KMS-11 (cell line): ENCODE measurements around the gene SPATA16.
"Not testable (repeated sequence)": the region's sequence is repeated elsewhere in the genome, so short reads cannot be mapped to it uniquely, and the experiment has no call there.

Experiments used
- H2AFZ ChIP-seq: fragments of 200-600 bp; sonication (generic); 2 replicates; pipeline ENCODE4 v1.6.1; 2016; ENCODE audit warnings: antibody characterized with exemption, mixed run types, low read depth
- H3K27ac ChIP-seq: fragments of 200-600 bp; sonication (generic); 2 replicates; pipeline ENCODE4 v1.6.1; 2016; ENCODE audit warnings: mild to moderate bottlenecking, mixed run types
- H3K27me3 ChIP-seq: fragments of 200-600 bp; sonication (generic); 2 replicates; pipeline ENCODE4 v1.6.1; 2017; ENCODE audit warnings: mild to moderate bottlenecking, low read depth, mixed run types, moderate library complexity; ENCODE audit not compliant: insufficient read depth
- H3K36me3 ChIP-seq: fragments of 200-600 bp; sonication (generic); 2 replicates; pipeline ENCODE4 v1.6.1; 2017; ENCODE audit warnings: mild to moderate bottlenecking, mixed run types; ENCODE audit not compliant: insufficient read depth
- H3K4me1 ChIP-seq: fragments of 200-600 bp; sonication (generic); 2 replicates; pipeline ENCODE4 v1.6.1; 2016; ENCODE audit warnings: mild to moderate bottlenecking, low read depth, mixed run types; ENCODE audit not compliant: poor library complexity, severe bottlenecking
- H3K4me2 ChIP-seq: fragments of 200-600 bp; sonication (generic); 2 replicates; pipeline ENCODE4 v1.7.0; 2016; ENCODE audit warnings: mild to moderate bottlenecking, mixed run types
- H3K4me3 ChIP-seq: fragments of 200-600 bp; sonication (generic); IDR thresholded peaks from 2 replicates; pipeline ENCODE4 v1.6.1; 2017; ENCODE audit warnings: low read depth, low read length, mixed read lengths; ENCODE audit not compliant: insufficient read depth
- H3K79me2 ChIP-seq: fragments of 200-600 bp; sonication (generic); 2 replicates; pipeline ENCODE4 v1.6.1; 2016; ENCODE audit warnings: low read depth, mixed run types; ENCODE audit not compliant: insufficient read depth
- H3K9ac ChIP-seq: fragments of 200-600 bp; sonication (generic); 2 replicates; pipeline ENCODE4 v1.6.1; 2016; ENCODE audit warnings: mild to moderate bottlenecking, mixed run types
- H4K20me1 ChIP-seq: fragments of 200-600 bp; sonication (generic); 2 replicates; pipeline ENCODE4 v1.6.1; 2016; ENCODE audit warnings: mild to moderate bottlenecking, mixed run types; ENCODE audit not compliant: insufficient read depth
- CTCF ChIP-seq: fragments of 200-600 bp; sonication (generic); conservative IDR thresholded peaks from 2 replicates; pipeline ENCODE4 v1.6.1; 2017; ENCODE audit warnings: low read depth, mild to moderate bottlenecking, antibody characterized with exemption, low read length, moderate library complexity, mixed read lengths

Gene SPATA16

GRCh38 chr3:172869368-172869771, 271.7 kb downstream of the SPATA16 start:
- no peaks in the 10 kb centered on the region for H3K27me3 ChIP-seq
- H3K27ac ChIP-seq: no peak overlapping the region
- no peaks in the 10 kb centered on the region for H3K79me2 ChIP-seq
- no peak overlapping the region for H2AFZ ChIP-seq
- H3K9ac ChIP-seq: no peak overlapping the region
- TF ChIP-seq CTCF: no peak
- H3K36me3 ChIP-seq: no peaks in the 10 kb centered on the region
- no peak overlapping the region for H3K4me2 ChIP-seq
- H3K4me1 ChIP-seq: no peaks in the 10 kb centered on the region
- H4K20me1 ChIP-seq: no peaks in the 10 kb centered on the region
- H3K4me3 ChIP-seq: no peak overlapping the region

- Histone ChIP-seq H3K27ac (no peak overlapping the region), H2AFZ (no peak overlapping the region), H3K9ac (no peak overlapping the region), H3K27me3 (no peaks in the 10 kb centered on the region), H3K36me3 (no peaks in the 10 kb centered on the region), H3K4me2 (no peak overlapping the region), H3K79me2 (no peaks in the 10 kb centered on the region), H4K20me1 (no peaks in the 10 kb centered on the region), H3K4me1 (no peaks in the 10 kb centered on the region), H3K4me3 (no peak overlapping the region)
- no peak for TF ChIP-seq CTCF
These were observed 272.3 kb downstream of the SPATA16 start for GRCh38 chr3:172868582-172869200.

- H4K20me1 ChIP-seq, H3K36me3 ChIP-seq, H3K27ac ChIP-seq, H3K9ac ChIP-seq, H2AFZ ChIP-seq, H3K4me1 ChIP-seq, H3K4me2 ChIP-seq, H3K4me3 ChIP-seq, H3K27me3 ChIP-seq, H3K79me2 ChIP-seq: not testable (repeated sequence)
These were observed 274.2 kb downstream of the SPATA16 start for GRCh38 chr3:172866726-172867350.

- Histone ChIP-seq H3K79me2 (no peaks in the 10 kb centered on the region), H3K4me2 (no peak overlapping the region), H3K27me3 (no peaks in the 10 kb centered on the region), H3K4me1 (no peaks in the 10 kb centered on the region), H3K9ac (no peak overlapping the region), H3K27ac (no peak overlapping the region), H4K20me1 (no peaks in the 10 kb centered on the region), H3K36me3 (no peaks in the 10 kb centered on the region), H2AFZ (no peak overlapping the region), H3K4me3 (no peak overlapping the region)
- TF ChIP-seq CTCF: no peak
These were observed 282.0 kb downstream of the SPATA16 start for GRCh38 chr3:172859041-172859440.
